Thyroid gland (tissue), 4 donors: Measurements from ENCODE around the gene BECN2.

Source experiments
- POLR2A ChIP-seq, 2 donors: fragments of 450-650 bp; IDR thresholded peaks; one replicate each; pipeline ENCODE4 v1.6.1; 2017; ENCODE audit warnings: antibody characterized with exemption in 2 of 2, mild to moderate bottlenecking in 2 of 2, moderate library complexity in 1 of 2
- TF ChIP-seq, protein P1 (sequence below), 6 experiments: fragments of 200-600 bp in 3 of 6; fragments of 450-650 bp in 3 of 6; sonication (generic) in 3 of 6; IDR thresholded peaks; one replicate each; pipeline ENCODE4 v1.5.1; 2016 to 2019; ENCODE audit warnings: antibody characterized with exemption in 6 of 6, mild to moderate bottlenecking in 2 of 6, inconsistent platforms in 1 of 6, moderate library complexity in 1 of 6

DNA sequence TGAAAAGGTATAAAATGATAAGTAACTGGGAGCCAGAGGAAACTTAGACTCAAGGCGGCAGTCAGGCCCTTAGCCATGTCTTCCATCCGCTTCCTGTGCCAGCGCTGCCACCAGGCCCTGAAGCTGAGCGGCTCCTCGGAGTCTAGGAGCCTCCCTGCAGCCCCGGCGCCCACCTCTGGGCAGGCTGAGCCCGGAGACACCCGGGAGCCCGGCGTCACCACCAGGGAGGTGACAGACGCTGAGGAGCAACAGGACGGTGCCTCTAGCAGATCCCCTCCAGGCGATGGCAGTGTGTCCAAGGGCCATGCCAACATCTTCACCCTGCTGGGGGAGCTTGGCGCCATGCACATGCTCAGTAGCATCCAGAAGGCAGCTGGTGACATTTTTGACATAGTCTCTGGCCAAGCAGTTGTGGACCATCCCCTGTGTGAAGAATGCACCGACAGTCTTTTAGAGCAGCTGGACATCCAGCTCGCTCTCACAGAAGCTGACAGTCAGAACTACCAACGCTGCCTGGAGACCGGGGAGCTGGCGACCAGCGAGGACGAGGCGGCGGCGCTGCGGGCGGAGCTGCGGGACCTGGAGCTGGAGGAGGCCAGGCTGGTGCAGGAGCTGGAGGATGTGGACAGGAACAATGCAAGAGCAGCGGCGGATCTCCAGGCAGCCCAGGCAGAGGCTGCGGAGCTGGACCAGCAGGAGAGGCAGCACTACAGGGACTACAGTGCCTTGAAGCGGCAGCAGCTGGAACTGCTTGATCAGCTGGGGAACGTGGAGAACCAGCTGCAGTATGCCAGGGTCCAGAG, at the start of gene BECN2:
- TF ChIP-seq, protein P1, sequence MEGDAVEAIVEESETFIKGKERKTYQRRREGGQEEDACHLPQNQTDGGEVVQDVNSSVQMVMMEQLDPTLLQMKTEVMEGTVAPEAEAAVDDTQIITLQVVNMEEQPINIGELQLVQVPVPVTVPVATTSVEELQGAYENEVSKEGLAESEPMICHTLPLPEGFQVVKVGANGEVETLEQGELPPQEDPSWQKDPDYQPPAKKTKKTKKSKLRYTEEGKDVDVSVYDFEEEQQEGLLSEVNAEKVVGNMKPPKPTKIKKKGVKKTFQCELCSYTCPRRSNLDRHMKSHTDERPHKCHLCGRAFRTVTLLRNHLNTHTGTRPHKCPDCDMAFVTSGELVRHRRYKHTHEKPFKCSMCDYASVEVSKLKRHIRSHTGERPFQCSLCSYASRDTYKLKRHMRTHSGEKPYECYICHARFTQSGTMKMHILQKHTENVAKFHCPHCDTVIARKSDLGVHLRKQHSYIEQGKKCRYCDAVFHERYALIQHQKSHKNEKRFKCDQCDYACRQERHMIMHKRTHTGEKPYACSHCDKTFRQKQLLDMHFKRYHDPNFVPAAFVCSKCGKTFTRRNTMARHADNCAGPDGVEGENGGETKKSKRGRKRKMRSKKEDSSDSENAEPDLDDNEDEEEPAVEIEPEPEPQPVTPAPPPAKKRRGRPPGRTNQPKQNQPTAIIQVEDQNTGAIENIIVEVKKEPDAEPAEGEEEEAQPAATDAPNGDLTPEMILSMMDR (IDR thresholded peaks at IDR 0.05), result no peak
- TF ChIP-seq POLR2A (IDR thresholded peaks at IDR 0.05), result no peak
